MM.1S (cell line): ENCODE data around the gene PIP.

Source experiments
- DNase-seq: peaks from one replicate; pipeline ENCODE4 v3.0.0-alpha.2; 2015
- H2AFZ ChIP-seq: fragments of 300-600 bp; sonication (generic); 2 replicates; pipeline ENCODE4 v1.6.0; 2016; ENCODE audit warnings: antibody characterized with exemption, low read length
- H3F3A ChIP-seq: fragments of 300-600 bp; sonication (generic); 2 replicates; pipeline ENCODE4 v1.6.1; 2016; ENCODE audit warnings: mild to moderate bottlenecking, antibody characterized with exemption, low read length, moderate library complexity, mixed read lengths; ENCODE audit not compliant: insufficient read depth
- H3K27ac ChIP-seq: fragments of 300-600 bp; sonication (generic); 2 replicates; pipeline ENCODE4 v1.5.1; 2016; ENCODE audit warnings: mild to moderate bottlenecking, low read length
- H3K27me3 ChIP-seq: fragments of 300-600 bp; sonication (generic); replicated peaks from 2 replicates; pipeline ENCODE4 v1.6.0; 2016; ENCODE audit warnings: low read length; ENCODE audit not compliant: insufficient read depth
- H3K36me3 ChIP-seq: fragments of 300-600 bp; sonication (generic); replicated peaks from 2 replicates; pipeline ENCODE4 v1.6.1; 2016; ENCODE audit warnings: mild to moderate bottlenecking, low read length, mixed read lengths; ENCODE audit not compliant: insufficient read depth
- H3K4me1 ChIP-seq: fragments of 300-600 bp; sonication (generic); 2 replicates; pipeline ENCODE4 v1.6.1; 2016; ENCODE audit warnings: low read length, mixed read lengths
- H3K4me2 ChIP-seq: fragments of 300-600 bp; sonication (generic); 2 replicates; pipeline ENCODE4 v1.6.0; 2016; ENCODE audit warnings: low read depth, low read length
- H3K4me3 ChIP-seq: fragments of 300-600 bp; sonication (generic); 2 replicates; pipeline ENCODE4 v1.5.1; 2016; ENCODE audit warnings: low read length, mixed read lengths
- H3K79me2 ChIP-seq: fragments of 300-600 bp; sonication (generic); 2 replicates; pipeline ENCODE4 v1.6.1; 2016; ENCODE audit warnings: mixed run types, low read length, mixed read lengths
- H3K9ac ChIP-seq: fragments of 300-600 bp; sonication (generic); 2 replicates; pipeline ENCODE4 v1.6.1; 2016; ENCODE audit warnings: low read length, mixed read lengths
- H3K9me2 ChIP-seq: fragments of 300-600 bp; sonication (generic); replicated peaks from 2 replicates; pipeline ENCODE4 v1.6.1; 2016; ENCODE audit warnings: mild to moderate bottlenecking, low read length, mixed read lengths; ENCODE audit not compliant: insufficient read depth
- H3K9me3 ChIP-seq: fragments of 300-600 bp; sonication (generic); replicated peaks from 2 replicates; pipeline ENCODE4 v1.6.1; 2016; ENCODE audit warnings: mild to moderate bottlenecking, low read length, mixed read lengths; ENCODE audit not compliant: insufficient read depth
- H4K20me1 ChIP-seq: fragments of 300-600 bp; sonication (generic); 2 replicates; pipeline ENCODE4 v1.6.1; 2016; ENCODE audit warnings: mild to moderate bottlenecking, low read length, moderate library complexity, mixed read lengths; ENCODE audit not compliant: insufficient read depth
- EZH2 ChIP-seq: fragments of 300-600 bp; sonication (generic); optimal IDR thresholded peaks from 2 replicates; pipeline ENCODE3; 2017; ENCODE audit warnings: low read depth, mild to moderate bottlenecking, antibody characterized with exemption, low read length, mixed read lengths
- EZH2phosphoT487 ChIP-seq: fragments of 300-600 bp; sonication (generic); IDR thresholded peaks from 2 replicates; pipeline ENCODE4 v1.6.1; 2018; ENCODE audit warnings: antibody characterized with exemption, low read length
- TF ChIP-seq, protein P1 (sequence below): fragments of 300-600 bp; sonication (generic); IDR thresholded peaks from 2 replicates; pipeline ENCODE4 v1.5.1; 2016; ENCODE audit warnings: antibody characterized with exemption, low read length, mixed read lengths

The PIP gene

GRCh38 chr7:143171697-143172096 lies 39.8 kb downstream of the PIP start:
- Histone ChIP-seq H3K4me1 (peaks cover 19% of the 10 kb centered on the region), H3F3A (peaks cover 11% of the 10 kb centered on the region; the same call in 1 of the 2 replicates), H3K79me2 (no peaks in the 10 kb centered on the region), H3K9ac (peak overlapping the region; percentile 45), H3K27ac (peak overlapping the region; percentile 61; the same call in 1 of the 2 replicates), H2AFZ (no peak overlapping the region), H3K9me2 (no peaks in the 10 kb centered on the region), H3K27me3 (no peaks in the 10 kb centered on the region), H3K4me2 (peak overlapping the region; percentile 48), H3K4me3 (peak overlapping the region; percentile 53), H4K20me1 (no peaks in the 10 kb centered on the region), H3K9me3 (no peaks in the 10 kb centered on the region), H3K36me3 (no peaks in the 10 kb centered on the region)
- TF ChIP-seq, protein P1, sequence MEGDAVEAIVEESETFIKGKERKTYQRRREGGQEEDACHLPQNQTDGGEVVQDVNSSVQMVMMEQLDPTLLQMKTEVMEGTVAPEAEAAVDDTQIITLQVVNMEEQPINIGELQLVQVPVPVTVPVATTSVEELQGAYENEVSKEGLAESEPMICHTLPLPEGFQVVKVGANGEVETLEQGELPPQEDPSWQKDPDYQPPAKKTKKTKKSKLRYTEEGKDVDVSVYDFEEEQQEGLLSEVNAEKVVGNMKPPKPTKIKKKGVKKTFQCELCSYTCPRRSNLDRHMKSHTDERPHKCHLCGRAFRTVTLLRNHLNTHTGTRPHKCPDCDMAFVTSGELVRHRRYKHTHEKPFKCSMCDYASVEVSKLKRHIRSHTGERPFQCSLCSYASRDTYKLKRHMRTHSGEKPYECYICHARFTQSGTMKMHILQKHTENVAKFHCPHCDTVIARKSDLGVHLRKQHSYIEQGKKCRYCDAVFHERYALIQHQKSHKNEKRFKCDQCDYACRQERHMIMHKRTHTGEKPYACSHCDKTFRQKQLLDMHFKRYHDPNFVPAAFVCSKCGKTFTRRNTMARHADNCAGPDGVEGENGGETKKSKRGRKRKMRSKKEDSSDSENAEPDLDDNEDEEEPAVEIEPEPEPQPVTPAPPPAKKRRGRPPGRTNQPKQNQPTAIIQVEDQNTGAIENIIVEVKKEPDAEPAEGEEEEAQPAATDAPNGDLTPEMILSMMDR: no peak
- no peak for TF ChIP-seq EZH2phosphoT487
- no peak for DNase-seq

DNA sequence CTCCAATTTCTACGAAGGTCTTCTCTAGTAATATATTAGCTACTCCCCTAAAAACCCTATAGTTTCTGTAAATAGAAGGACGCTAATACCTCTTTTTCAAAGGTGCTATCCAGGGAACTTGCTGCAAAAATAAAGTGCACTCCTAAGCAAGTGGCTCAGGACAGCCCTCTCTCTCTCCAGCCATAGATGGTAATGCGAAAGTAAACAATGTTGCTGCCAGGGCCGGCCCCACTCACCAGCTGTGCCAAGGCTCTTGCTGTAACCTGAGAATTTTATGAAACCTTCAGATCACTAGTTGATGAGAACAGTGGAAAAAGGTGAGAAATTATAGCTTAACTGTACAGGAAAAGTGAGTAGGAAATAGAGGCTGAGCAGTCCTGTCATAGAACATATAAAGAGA lies 40.5 kb downstream of the PIP start:
- Histone ChIP-seq H3K79me2 (no peaks in the 10 kb centered on the region), H3K9ac (peak overlapping the region; percentile 45), H3K4me3 (peak overlapping the region; percentile 53), H3K4me1 (peaks cover 19% of the 10 kb centered on the region), H3K9me3 (no peaks in the 10 kb centered on the region), H3K27me3 (no peaks in the 10 kb centered on the region), H3K27ac (peak overlapping the region; percentile 61; the same call in 1 of the 2 replicates), H3F3A (peaks cover 11% of the 10 kb centered on the region; the same call in 1 of the 2 replicates), H3K36me3 (no peaks in the 10 kb centered on the region), H3K9me2 (no peaks in the 10 kb centered on the region), H2AFZ (no peak overlapping the region), H3K4me2 (peak overlapping the region; percentile 48), H4K20me1 (no peaks in the 10 kb centered on the region)
- no peak for TF ChIP-seq EZH2
- TF ChIP-seq, protein P1: no peak
- TF ChIP-seq EZH2phosphoT487: no peak
- peak; percentile 89 for DNase-seq

DNA sequence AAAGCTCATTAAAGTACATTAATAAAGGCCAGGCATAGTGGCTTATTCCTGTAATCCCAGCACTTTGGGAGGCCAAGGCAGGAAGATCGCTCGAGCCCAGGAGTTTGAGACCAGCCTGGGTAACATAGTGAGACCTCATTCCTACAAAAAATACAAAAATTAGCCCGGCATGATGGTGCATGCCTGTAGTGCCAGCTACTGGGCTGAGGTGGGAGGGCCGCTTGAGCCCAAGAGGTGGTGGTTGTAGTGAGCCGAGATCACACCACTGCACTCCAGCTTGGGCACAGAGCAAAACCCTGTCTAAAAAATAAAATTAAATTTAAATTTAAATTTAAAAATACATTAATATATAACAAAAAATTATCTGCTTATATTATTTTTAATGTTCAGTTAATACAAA lies 44.3 kb downstream of the PIP start:
- Histone ChIP-seq H3K9me2 (no peaks in the 10 kb centered on the region), H3K4me2 (no peak overlapping the region), H3K79me2 (no peaks in the 10 kb centered on the region), H4K20me1 (no peaks in the 10 kb centered on the region), H3K9me3 (no peaks in the 10 kb centered on the region), H3K27ac (no peak overlapping the region), H3K9ac (no peak overlapping the region), H3K4me1 (peaks cover 16% of the 10 kb centered on the region), H3K36me3 (no peaks in the 10 kb centered on the region), H3K27me3 (no peaks in the 10 kb centered on the region), H2AFZ (no peak overlapping the region), H3K4me3 (no peak overlapping the region), H3F3A (peaks cover 11% of the 10 kb centered on the region; the same call in 1 of the 2 replicates)
- no peak for DNase-seq
- TF ChIP-seq EZH2 (no peak), EZH2phosphoT487 (no peak)
- TF ChIP-seq, protein P1: no peak
